GM19099 (cell line): ENCODE results near the gene ADA.

Source experiments
- POLR2A ChIP-seq: IDR thresholded peaks from 3 replicates; pipeline ENCODE4 v1.6.1; 2011; ENCODE audit warnings: low read depth; ENCODE audit not compliant: insufficient read length; ENCODE audit errors: extremely low read depth

ADA gene

DNA sequence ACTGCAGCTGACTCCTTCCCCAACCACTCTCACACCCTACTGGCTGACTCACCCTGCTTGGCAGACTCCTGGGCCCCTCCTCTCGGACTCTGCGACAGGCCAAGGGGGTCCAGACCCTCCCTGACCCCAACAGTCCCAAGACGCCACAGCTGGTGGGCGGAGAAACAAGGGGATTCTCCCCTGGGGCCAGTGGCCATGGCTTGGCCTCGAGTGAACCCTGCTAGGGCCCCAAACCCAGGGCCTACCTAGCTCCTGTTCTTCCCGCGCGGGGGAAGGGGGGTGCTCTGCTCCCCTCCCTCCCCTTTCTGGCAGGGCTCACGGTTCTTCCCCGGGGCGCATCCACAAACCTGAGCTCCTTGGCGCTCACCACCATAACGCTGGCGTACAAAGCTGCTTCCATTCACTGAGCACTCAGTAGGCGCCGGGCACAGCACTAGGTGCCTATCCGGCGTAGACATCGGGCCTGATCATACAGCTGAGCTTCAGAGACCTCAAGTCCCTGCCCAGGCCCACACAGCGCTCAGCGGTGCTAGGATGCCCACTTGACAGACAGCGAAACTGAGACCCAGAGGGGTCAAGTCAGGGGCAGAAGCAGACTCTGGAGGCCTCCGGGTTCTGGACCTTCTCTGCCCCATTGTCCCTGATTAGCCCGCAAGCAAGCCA, 597 bp downstream of the ADA start:
- TF ChIP-seq POLR2A = no peak

DNA sequence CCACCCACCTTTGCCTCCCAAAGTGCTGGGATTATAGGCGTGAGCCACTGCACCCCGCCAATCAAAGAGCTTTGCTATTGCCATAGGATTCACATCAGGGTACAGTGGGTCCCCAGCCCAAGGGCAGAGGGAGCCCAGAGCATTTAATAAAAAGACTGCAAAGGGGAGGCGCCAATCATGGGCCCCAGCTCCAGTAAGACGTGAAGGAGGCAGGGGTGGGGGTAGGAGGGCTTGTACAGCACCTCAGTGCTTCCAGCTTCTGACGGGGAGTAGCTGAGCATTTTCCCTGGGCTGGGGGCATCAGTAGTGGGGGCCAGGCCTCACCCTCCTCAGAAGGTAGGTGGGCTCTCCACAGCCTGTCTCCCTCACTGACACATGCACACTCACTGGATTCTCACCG, 1.5 kb downstream of the ADA start:
- TF ChIP-seq POLR2A = no peak

DNA sequence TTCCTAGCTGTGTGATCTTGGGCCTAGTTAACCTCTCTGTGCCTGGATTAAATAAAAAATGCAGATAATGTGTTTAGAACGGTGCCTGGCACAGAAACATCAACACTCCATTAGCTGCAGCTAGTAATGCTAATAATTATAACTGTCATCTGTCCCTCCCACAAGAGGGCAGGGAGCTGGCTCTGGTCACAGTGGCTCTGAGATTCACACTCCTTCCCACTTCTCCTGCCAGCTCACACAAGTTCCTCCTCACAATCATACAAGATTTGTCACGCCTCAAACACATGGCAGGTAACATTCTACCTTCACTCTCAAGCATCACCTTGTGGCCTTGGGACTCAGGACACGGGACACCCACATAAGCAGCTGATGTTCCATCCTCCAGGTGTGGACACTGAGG, 2.4 kb downstream of the ADA start:
- TF ChIP-seq POLR2A = no peak

DNA sequence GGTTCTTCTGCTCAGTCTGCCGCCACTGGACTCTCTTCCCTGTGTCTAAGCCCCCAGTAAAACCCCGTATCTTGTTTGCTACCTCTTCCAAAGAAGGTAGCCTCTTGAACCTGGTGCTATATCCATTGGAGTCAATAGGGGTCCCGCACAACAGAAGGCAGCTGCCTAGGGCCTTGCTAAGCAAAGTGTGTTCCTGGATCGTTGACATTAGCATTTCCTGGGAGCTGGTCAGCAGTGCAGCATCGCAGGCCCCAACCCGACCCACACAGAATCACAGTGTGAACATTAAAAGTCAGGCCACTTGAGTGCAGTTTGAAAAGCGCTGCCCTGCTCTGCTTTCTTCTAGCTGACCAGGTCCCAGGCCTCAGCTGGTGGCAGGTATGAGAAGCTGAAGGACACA, 2.9 kb downstream of the ADA start:
- TF ChIP-seq POLR2A = no peak

DNA sequence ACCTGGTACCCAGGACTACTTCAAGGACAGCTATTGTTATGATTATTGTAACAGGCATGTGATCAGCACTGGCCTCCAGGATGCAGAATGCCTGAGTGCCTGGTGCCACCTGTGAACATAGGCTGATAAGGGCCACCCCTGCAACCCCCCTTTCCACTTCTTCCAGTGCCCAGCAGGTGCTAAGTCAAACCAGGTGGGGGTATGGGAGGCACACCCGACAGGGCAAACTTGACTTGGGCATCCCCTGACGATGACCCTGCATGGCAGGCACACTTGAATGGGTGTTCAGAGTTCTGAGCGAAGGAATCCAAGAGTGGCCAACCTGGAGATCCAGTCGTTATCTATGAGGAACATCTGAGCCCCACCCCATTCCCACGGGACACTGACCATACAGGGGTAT, 3.4 kb downstream of the ADA start:
- no peak for TF ChIP-seq POLR2A

DNA sequence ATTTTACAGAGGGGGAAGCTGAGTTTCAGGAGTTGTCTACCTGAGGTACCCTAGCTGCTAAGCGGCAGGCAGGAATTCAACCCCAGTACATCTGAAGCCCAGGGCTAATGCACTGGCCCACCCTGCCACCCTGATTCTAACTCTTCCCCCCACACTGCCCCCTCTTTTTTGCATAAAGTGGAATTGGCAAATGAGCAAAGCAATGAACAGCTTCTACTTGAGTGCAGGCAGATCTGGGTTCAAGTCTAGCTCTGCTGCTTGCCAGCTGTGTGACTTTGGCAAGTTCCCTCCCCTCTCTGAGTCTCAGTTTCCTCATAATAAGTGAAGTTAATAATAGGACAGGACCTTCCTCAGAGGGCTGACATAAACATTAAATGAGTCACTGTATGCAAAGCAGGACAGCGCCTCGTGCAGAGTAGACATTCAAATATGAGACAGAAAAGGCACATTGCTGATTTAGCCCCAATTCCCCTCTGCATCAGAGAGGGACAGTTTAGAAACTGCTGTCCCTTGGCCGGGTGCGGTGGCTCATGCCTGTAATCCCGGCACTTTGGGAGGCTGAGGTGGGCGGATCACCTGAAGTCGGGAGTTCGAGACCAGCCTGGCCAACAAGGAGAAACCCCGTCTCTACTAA, 4.7 kb downstream of the ADA start:
- peak; percentile 52 for TF ChIP-seq POLR2A

DNA sequence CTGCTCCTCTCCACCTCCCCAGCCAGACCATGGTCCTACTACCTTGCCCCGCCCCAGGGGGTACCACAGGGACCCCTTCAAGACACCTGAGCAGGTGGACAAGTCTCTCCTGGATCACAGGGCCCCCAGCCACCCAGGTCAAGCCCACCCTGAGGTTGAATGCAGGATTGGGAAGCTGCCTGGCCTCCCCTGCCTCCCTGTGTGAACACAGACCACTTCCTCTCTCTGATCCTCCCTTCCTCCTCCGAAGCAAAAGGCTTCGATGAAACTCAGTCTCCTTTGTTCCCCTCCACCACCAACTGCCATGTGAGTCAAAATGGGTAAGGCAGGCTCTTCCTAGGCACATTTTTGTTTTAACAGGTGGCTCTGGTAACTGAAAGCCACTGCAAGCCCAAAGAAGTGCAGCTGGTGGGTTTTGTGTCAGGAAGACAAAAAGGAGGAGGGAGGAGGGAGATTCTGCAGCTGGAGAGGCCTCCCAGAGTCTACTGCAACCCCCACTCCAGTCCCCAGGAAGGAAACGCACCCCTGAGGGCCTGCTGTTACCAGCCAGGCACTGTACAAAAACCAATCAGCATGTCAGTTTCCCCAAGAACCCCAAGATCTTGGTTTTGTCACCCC, 5.4 kb downstream of the ADA start:
- TF ChIP-seq POLR2A = peak; percentile 37

DNA sequence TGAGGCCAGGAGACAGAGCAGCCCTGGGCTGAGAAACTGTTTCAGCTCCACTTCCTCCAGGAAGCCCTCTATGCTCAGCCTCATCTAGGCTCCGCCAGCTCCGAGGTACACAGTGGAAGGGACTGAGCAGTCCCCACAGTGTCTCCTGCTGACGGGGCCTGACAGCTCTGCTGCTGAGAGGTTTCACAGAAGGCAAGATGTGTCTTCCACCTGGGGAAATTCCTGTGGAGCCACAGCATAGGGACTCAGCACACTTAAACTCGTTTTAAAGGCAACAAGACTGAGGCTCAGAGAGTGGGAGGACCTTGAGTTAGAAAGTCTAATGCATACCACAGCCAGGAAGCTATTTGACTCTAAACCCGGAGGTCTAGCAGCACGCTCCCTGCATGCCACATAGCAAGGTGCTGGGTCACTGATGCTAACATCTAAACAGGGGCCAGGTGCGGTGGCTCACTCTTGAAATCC, 6.8 kb downstream of the ADA start:
- no peak for TF ChIP-seq POLR2A

DNA sequence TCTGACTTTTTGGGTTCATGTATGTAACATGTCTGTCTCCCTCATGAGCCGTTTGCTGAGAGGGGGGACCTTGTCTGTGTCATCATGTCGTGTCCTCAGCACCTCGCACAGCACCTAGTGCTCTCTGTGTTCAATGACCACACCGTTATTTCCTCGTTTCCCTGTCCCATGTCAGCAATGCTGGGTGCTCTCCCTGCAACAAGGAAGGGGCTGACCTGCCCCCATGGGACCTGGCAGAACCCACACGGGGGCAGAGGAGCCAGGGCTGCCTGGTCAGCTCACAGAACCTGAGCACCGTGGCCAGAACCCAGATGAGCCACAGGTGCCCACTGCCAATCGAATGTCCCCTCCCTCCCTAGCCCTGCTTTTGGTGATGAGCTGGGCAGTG, 7.3 kb downstream of the ADA start:
- TF ChIP-seq POLR2A = no peak

DNA sequence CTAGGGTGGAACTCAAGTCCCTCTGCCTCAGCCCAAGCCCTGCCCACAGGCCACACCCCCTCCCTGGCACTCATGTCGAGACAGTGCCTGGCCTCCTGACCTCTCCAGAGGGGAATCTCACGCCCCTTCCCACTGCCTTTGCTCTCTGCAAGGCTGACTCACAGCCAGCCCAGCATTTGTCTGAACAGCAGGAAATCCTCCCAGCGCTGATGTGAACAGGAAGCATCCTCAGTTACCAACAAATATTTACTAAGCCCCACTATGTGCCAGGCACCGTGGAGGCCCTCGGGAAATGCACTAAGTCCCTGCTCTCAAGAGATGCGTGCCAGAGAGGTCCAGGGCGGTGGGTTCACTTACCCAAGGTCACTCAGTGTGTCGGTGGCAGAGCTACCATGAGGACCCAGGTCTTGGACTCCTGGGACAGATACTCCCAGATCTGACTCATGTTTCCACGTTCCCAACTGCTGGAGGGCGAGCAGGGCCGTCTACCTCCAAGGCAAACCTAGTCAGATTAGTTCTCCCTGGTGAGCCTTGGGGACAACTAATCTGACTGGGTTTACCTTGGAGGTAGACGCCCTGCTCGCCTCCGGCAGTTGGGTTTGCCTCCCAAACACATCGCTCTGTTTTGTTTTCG, 7.8 kb downstream of the ADA start:
- no peak for TF ChIP-seq POLR2A

DNA sequence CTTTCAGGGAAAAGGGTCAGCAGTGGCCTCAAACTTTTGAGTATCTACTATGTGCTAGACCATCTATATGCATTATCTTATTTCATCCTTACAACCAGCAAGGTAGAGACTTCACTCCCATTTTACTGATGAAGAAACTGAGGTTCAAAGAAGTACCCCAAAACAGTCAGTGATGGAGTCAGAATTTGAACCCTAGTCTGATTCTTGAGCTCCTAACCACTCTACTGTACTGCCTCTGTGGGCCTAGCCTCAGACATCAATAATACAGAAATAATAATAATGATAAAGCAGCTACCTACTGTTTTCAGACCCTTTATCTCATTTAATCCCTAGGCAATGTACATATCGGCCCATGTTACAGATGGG, 8.4 kb downstream of the ADA start:
- no peak for TF ChIP-seq POLR2A

DNA sequence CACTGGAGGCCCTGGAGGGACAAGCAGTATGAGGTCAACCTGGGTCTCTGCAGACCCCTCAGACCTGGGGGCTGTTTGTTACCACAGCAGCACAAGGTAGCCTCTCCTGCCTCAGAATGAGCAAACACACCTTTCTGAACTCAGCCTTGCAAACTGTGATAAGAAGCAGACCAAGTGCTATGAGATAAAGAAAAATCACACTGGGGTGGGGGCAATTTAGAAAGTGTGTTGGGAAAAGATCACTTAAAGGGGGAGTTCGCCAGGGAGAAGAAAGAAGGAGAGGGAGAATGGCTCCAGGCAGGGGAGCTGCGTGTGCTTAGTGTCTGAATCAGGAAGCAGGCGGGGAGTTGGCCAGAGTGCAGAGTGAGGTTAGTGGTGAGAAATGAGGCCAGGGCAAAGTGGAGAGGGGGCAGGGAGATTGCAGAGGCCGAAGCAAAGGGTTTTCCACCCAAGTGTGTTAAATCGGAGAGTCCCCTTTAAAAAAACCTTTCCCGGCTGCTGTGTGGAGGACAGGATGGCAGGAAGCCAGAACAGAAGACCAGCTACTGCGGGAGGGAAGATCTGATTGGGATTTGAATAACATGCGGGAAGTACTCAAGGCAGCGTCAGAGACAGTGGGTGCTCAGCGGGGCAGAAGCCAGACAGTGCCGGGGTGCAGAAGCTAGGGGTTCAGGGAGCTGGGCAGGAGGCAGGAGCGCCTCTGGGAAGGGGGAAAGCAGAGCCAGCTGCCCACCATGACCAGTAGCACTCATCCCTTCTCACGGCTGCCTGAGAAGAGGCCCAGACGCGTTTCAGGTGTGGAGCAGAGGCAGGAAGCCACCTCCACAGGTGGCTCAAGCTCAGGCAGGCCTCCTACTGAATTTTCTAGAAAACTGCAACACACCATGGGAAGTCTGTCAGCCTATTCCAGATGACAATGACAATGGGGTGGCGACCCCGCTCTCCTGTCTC, 9.0 kb downstream of the ADA start:
- no peak for TF ChIP-seq POLR2A

DNA sequence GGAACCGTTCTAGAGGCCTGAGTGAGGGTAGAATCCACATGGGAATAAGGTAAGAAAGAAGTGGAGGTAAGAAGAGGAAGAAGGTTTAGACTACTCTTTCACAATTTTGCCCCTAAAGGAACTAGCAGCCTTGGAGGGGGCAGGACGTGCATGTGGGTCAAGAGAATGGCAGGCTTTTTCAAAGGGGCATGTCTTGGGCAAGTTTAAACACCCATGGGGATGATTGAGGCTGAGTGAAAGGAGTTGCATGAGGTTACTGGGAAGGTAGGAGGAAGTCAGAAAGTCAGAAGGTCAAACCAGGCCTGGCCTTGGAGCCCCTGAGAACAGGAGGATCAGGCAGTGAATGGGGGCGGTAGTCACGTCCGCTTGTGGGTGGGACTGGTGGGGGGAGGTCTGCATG, 10.2 kb downstream of the ADA start:
- TF ChIP-seq POLR2A = no peak

DNA sequence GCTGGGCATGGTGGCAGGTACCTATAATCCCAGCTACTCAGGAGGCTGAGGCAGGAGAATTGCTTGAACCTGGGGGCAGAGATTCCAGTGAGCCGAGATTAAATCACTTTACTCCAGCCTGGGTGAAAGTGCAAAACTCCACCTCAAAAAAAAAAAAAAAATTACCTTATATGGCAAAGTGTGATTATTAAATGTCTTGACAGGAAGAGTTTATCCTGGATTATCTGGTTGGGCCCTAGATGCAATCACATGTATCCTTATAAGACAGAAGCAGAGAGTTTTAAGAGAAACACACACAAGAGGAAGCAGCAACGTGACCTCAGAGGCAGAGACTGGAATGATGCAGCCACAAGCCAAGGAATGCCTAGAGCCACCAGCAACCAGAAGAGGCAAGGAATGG, 11.0 kb downstream of the ADA start:
- TF ChIP-seq POLR2A = no peak

DNA sequence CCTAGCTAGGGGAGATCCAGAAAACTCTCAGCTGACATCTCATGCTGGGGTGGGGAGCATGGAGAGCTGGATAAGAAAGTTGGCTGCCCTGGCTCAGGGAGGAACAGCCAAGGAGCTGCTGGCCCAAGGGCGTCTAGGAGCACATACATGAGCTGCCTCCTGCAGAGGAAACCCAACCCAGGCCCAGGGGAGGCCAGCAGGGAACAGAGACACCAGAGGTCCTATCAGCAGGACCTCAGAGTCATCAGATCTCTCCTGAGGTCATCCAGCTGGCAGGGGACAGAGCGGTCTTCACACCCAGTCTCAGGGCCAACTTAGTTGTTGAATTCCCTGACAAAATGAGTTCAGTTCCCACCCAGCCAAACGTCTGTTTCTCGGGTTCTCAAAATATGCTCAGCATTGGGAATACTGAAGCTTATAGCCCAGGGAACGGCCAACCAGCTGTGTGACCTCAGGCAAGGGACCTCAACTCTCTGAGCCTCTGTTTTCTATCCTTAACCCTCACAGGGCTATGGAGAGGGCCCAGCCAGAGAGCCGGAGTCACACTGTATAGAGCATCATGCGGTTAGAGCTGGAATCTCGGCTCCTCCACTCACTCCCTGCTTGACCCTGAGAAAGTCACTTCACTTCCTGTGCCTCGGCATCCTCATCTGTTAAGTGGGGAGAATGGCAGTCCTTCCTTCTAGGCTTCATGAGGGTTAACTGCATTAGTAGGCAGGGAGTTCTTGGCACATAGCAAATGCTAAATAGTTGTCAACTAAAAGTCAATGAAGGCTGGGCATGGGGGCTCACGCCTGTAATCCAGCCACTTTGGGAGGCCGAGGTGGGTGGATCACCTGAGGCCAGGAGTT, 13.8 kb downstream of the ADA start:
- no peak for TF ChIP-seq POLR2A

DNA sequence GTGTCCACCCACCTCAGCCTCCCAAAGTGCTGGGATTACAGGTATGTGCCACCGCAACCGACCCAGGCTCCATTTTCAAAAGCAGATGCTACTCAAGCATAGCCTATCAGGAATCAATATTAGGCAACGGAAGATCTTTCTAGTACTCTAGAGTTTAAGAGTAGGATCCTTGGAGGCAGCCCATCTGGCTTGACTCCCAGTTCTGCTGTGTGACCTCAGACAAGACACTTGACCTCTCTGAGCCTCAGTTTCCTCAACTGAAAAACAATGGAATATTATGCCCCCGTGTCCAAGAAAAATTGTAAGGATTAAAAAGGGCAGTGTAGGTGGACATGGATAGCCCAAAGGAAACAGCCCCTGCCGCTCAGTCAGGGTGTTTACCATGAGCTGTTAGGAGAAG, 14.5 kb downstream of the ADA start:
- no peak for TF ChIP-seq POLR2A
